ENCODE data around the gene SLAMF9.

Gene SLAMF9

GRCh38 chr1:159978107-159978398 lies 24.0 kb upstream of the SLAMF9 start:
- H3K4me3 ChIP-seq (ENCODE audit: low read depth, low read length), result no peak overlapping the region
- DNase-seq (ENCODE audit: low read depth), result no peak

- DNase-seq (ENCODE audit: low read depth), result no peak
- no peak overlapping the region for H3K4me3 ChIP-seq (ENCODE audit: low read depth, low read length)
These were observed 23.5 kb upstream of the SLAMF9 start for GRCh38 chr1:159977364-159978106.

GRCh38 chr1:159974350-159974965 lies 20.4 kb upstream of the SLAMF9 start:
- H3K4me3 ChIP-seq (ENCODE audit: low read depth, low read length), result no peak overlapping the region
- DNase-seq (ENCODE audit: low read depth), result no peak

- DNase-seq (ENCODE audit: low read depth), result no peak
- H3K4me3 ChIP-seq (ENCODE audit: low read depth, low read length), result no peak overlapping the region
These were observed 19.4 kb upstream of the SLAMF9 start for GRCh38 chr1:159973350-159973940.

- no peak overlapping the region for H3K4me3 ChIP-seq (ENCODE audit: low read depth, low read length)
- no peak for DNase-seq (ENCODE audit: low read depth)
These were observed 18.6 kb upstream of the SLAMF9 start for GRCh38 chr1:159972443-159973205.

- no peak overlapping the region for H3K4me3 ChIP-seq (ENCODE audit: low read depth, low read length)
- DNase-seq (ENCODE audit: low read depth), result no peak
These were observed 16.9 kb upstream of the SLAMF9 start for GRCh38 chr1:159970932-159971342.

GRCh38 chr1:159968901-159969300 lies 14.9 kb upstream of the SLAMF9 start:
- H3K4me3 ChIP-seq (ENCODE audit: low read depth, low read length), result no peak overlapping the region
- no peak for DNase-seq (ENCODE audit: low read depth)

GRCh38 chr1:159965263-159965662 lies 11.2 kb upstream of the SLAMF9 start:
- no peak overlapping the region for H3K4me3 ChIP-seq (ENCODE audit: low read depth, low read length)
- no peak for DNase-seq (ENCODE audit: low read depth)

- no peak overlapping the region for H3K4me3 ChIP-seq (ENCODE audit: low read depth, low read length)
- DNase-seq (ENCODE audit: low read depth), result no peak
These were observed 10.1 kb upstream of the SLAMF9 start for GRCh38 chr1:159964144-159964543.

GRCh38 chr1:159962176-159962575 lies 8.1 kb upstream of the SLAMF9 start:
- DNase-seq (ENCODE audit: low read depth), result no peak
- no peak overlapping the region for H3K4me3 ChIP-seq (ENCODE audit: low read depth, low read length)

GRCh38 chr1:159961636-159962035 lies 7.6 kb upstream of the SLAMF9 start:
- no peak for DNase-seq (ENCODE audit: low read depth)
- H3K4me3 ChIP-seq (ENCODE audit: low read depth, low read length), result no peak overlapping the region

GRCh38 chr1:159960721-159961381 lies 6.8 kb upstream of the SLAMF9 start:
- H3K4me3 ChIP-seq (ENCODE audit: low read depth, low read length), result no peak overlapping the region
- peak; percentile 46 for DNase-seq (ENCODE audit: low read depth)

GRCh38 chr1:159959451-159959850 lies 5.4 kb upstream of the SLAMF9 start:
- no peak for DNase-seq (ENCODE audit: low read depth)
- H3K4me3 ChIP-seq (ENCODE audit: low read depth, low read length), result no peak overlapping the region

GRCh38 chr1:159958719-159959380 lies 4.8 kb upstream of the SLAMF9 start:
- no peak for DNase-seq (ENCODE audit: low read depth)
- no peak overlapping the region for H3K4me3 ChIP-seq (ENCODE audit: low read depth, low read length)

GRCh38 chr1:159957824-159958268 lies 3.8 kb upstream of the SLAMF9 start:
- H3K4me3 ChIP-seq (ENCODE audit: low read depth, low read length), result no peak overlapping the region

GRCh38 chr1:159955456-159955855 lies 1.4 kb upstream of the SLAMF9 start:
- DNase-seq (ENCODE audit: low read depth), result no peak
- no peak overlapping the region for H3K4me3 ChIP-seq (ENCODE audit: low read depth, low read length)

More at GRCh38 chr1:159957824-159958268, 3.8 kb upstream of the SLAMF9 start:
- DNase-seq (ENCODE audit: low read depth), result no peak

GRCh38 chr1:159952932-159953331 lies 1.1 kb downstream of the SLAMF9 start:
- no peak for DNase-seq (ENCODE audit: low read depth)
- H3K4me3 ChIP-seq (ENCODE audit: low read depth, low read length), result no peak overlapping the region

GRCh38 chr1:159951551-159951950 lies 2.5 kb downstream of the SLAMF9 start:
- DNase-seq (ENCODE audit: low read depth), result no peak

GRCh38 chr1:159951016-159951415 lies 3.0 kb downstream of the SLAMF9 start:
- H3K4me3 ChIP-seq (ENCODE audit: low read depth, low read length), result no peak overlapping the region
- DNase-seq (ENCODE audit: low read depth), result no peak

More at GRCh38 chr1:159951551-159951950, 2.5 kb downstream of the SLAMF9 start:
- no peak overlapping the region for H3K4me3 ChIP-seq (ENCODE audit: low read depth, low read length)

Measured in skeletal muscle cell (primary cell).